SK-N-MC (cell line): Measurements from ENCODE around the gene GRIA2.

ENCODE experiments used
- DNase-seq: peaks from one replicate; pipeline ENCODE4 v3.0.0-alpha.2; 2011; ENCODE audit warnings: low read depth, low spot score
- H3K27ac ChIP-seq: fragments of 200-600 bp; sonication (generic); 2 replicates; pipeline ENCODE4 v1.5.1; 2016; ENCODE audit warnings: mixed run types
- H3K36me3 ChIP-seq: fragments of 200-600 bp; sonication (generic); 2 replicates; pipeline ENCODE4 v1.6.1; 2017; ENCODE audit warnings: antibody characterized with exemption, low read length, mixed read lengths; ENCODE audit not compliant: insufficient read depth
- H3K4me3 ChIP-seq: fragments of 200-600 bp; sonication (generic); 2 replicates; pipeline ENCODE4 v1.5.1; 2016
- H3K9ac ChIP-seq: fragments of 200-600 bp; sonication (generic); 2 replicates; pipeline ENCODE4 v1.8.0; 2017; ENCODE audit warnings: mixed run types, mixed read lengths; ENCODE audit not compliant: insufficient read length
- H3K9me3 ChIP-seq: fragments of 200-600 bp; sonication (generic); 2 replicates; pipeline ENCODE4 v1.6.1; 2017; ENCODE audit warnings: low read depth, mild to moderate bottlenecking, antibody characterized with exemption, low read length, moderate library complexity, mixed read lengths
- EZH2 ChIP-seq: fragments of 200-600 bp; sonication (generic); IDR thresholded peaks from one replicate; pipeline ENCODE4 v1.6.1; 2017; ENCODE audit warnings: antibody characterized with exemption
- FOXP2 ChIP-seq: optimal IDR thresholded peaks from 2 replicates; pipeline ENCODE3; 2011; ENCODE audit warnings: mild to moderate bottlenecking, moderate library complexity; ENCODE audit not compliant: insufficient read depth; ENCODE audit errors: extremely low read length, control extremely low read depth
- POLR2AphosphoS5 ChIP-seq: IDR thresholded peaks from 2 replicates; pipeline ENCODE4 v1.6.1; 2012; ENCODE audit warnings: mild to moderate bottlenecking, low read depth, low read length, borderline replicate concordance

The GRIA2 gene

GRCh38 chr4:157363360-157363759, 142.8 kb downstream of the GRIA2 start:
- no peak overlapping the region for H3K27ac ChIP-seq
- H3K4me3 ChIP-seq = no peak overlapping the region
- DNase-seq = no peak
- H3K9me3 ChIP-seq = no peaks in the 10 kb centered on the region
- no peak for TF ChIP-seq POLR2AphosphoS5
- no peak for TF ChIP-seq EZH2
- no peak for TF ChIP-seq FOXP2
- no peaks in the 10 kb centered on the region for H3K36me3 ChIP-seq
- H3K9ac ChIP-seq = no peak overlapping the region

GRCh38 chr4:157372154-157372553, 151.6 kb downstream of the GRIA2 start:
- no peak for DNase-seq
- Histone ChIP-seq H3K36me3 (no peaks in the 10 kb centered on the region), H3K9me3 (no peaks in the 10 kb centered on the region), H3K27ac (no peak overlapping the region), H3K9ac (no peak overlapping the region), H3K4me3 (no peak overlapping the region)
- TF ChIP-seq EZH2 (no peak), POLR2AphosphoS5 (no peak), FOXP2 (no peak)

- Histone ChIP-seq H3K9me3 (no peaks in the 10 kb centered on the region), H3K9ac (no peak overlapping the region), H3K4me3 (no peak overlapping the region), H3K36me3 (no peaks in the 10 kb centered on the region), H3K27ac (no peak overlapping the region)
- no peak for DNase-seq
- TF ChIP-seq EZH2 (no peak), FOXP2 (no peak), POLR2AphosphoS5 (no peak)
Observed at GRCh38 chr4:157372567-157372966, 152.0 kb downstream of the GRIA2 start.

DNA sequence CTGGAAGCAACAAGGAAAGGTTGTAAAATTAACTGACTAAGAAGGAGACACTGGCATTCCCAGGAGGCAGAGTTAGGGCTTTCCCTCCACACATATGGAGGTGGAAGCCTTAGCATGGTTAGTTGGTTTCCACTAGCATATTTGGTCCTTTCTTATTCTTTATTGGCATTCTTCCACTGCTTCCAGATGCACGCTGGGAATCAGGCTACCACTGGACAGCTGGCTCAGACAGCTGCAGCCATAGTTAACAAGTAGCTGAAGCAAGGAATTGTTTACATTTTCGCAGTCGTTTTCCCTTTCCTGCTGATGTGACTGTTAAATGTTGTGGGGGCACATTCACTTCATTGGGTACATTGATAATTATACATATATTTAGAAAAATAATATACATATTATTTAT, 169.2 kb downstream of the GRIA2 start:
- Histone ChIP-seq H3K9ac (no peak overlapping the region), H3K4me3 (no peak overlapping the region), H3K9me3 (no peaks in the 10 kb centered on the region), H3K36me3 (no peaks in the 10 kb centered on the region), H3K27ac (no peak overlapping the region)
- TF ChIP-seq FOXP2 (no peak), POLR2AphosphoS5 (no peak)
- DNase-seq = no peak

DNA sequence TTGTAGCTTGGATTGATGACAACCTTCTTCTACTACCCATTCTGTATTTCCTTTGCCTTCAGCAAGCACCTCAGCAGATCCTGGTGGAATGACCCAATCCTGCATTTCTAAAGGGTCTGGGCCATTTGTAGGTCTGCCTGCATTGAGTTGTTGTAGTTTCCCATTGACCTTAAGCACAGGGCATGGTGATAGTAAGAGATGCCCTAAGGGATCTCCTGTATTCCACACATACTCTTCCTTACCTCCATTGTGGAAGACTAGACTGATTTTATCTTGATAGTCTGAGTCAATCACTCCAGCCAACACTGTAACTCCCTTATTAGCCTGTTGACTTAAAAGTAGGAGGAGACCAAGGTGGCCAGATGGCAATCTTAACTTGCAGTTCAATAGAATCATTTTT, 184.5 kb downstream of the GRIA2 start:
- H3K4me3 ChIP-seq = no peak overlapping the region
- no peaks in the 10 kb centered on the region for H3K9me3 ChIP-seq
- H3K36me3 ChIP-seq = no peaks in the 10 kb centered on the region
- no peak for TF ChIP-seq POLR2AphosphoS5
- TF ChIP-seq FOXP2 = no peak
- no peak for TF ChIP-seq EZH2
- H3K9ac ChIP-seq = no peak overlapping the region
- DNase-seq = no peak
- H3K27ac ChIP-seq = no peak overlapping the region
